ENCODE results near the gene COX5A.
"Not testable (repeated sequence)": the region's sequence is repeated elsewhere in the genome, so short reads cannot be mapped to it uniquely, and the experiment has no call there.

Gene COX5A

DNA sequence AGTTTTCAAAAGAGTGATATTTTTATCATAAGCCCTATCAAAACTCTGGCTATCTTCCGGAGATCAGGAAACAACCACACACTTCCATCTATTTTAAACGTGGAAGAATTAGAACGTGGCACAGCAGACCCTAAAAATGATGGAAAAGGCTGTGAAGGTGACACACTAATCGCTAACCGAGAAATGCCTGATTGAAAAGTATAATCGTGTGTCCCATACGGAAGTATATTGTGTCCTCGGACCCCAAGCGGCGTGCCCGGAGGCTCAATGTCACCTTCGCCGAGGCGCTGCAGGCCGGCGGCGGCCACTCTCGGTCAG is 642 bp downstream of the COX5A start:
- H3K4me3 ChIP-seq (ENCODE audit: low read depth, low read length) = peak overlapping the region; percentile 73
- DNase-seq (ENCODE audit: low read depth) = no peak
- TF ChIP-seq, protein P1, sequence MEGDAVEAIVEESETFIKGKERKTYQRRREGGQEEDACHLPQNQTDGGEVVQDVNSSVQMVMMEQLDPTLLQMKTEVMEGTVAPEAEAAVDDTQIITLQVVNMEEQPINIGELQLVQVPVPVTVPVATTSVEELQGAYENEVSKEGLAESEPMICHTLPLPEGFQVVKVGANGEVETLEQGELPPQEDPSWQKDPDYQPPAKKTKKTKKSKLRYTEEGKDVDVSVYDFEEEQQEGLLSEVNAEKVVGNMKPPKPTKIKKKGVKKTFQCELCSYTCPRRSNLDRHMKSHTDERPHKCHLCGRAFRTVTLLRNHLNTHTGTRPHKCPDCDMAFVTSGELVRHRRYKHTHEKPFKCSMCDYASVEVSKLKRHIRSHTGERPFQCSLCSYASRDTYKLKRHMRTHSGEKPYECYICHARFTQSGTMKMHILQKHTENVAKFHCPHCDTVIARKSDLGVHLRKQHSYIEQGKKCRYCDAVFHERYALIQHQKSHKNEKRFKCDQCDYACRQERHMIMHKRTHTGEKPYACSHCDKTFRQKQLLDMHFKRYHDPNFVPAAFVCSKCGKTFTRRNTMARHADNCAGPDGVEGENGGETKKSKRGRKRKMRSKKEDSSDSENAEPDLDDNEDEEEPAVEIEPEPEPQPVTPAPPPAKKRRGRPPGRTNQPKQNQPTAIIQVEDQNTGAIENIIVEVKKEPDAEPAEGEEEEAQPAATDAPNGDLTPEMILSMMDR (IDR thresholded peaks at IDR 0.05; ENCODE audit: insufficient read depth, low read depth, low read length, missing control alignments) = no peak

DNA sequence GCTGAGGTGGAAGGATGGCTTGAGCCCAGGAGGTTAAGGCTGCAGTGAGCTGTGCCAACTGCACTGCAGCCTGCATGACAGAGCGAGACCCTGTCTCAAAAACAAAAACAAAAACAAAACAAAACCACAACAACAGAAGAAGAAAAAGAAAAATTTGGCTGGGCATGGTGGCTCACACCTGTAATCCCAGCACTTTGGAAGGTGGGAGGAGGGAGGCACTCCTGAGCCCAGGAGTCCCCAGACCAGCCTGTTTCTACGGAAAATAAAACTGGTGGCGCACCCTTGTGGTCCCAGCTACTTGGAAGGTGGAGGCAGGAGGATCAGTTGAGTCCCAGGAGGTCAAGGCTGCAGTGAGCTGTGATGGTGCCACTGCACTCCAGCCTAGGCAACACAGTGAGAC is 2.7 kb downstream of the COX5A start:
- not testable (repeated sequence) for H3K4me3 ChIP-seq (ENCODE audit: low read depth, low read length); DNase-seq (ENCODE audit: low read depth)

DNA sequence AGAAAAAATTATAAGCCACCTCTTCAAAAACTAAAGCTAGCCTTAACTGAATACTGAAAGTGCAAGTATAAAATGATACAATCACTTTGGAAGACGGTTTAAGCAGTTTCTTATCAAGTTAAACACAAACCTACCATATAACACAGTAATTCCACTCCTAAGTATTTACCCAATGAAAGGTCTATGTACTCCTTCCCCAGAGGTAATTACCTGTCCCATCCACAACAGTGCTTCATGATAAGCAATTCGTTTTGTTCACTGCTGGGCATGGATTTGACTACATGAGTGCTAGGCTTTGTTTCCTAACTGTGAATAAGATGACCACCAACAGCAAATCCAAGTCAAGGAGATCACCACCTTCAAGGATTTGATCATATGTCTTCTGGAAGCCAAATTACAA is 4.3 kb downstream of the COX5A start:
- H3K4me3 ChIP-seq (ENCODE audit: low read depth, low read length) = peak overlapping the region; percentile 7; the same call in 1 of the 2 replicates
- DNase-seq (ENCODE audit: low read depth) = no peak
- TF ChIP-seq, protein P1 (IDR thresholded peaks at IDR 0.05; ENCODE audit: insufficient read depth, low read depth, low read length, missing control alignments) = no peak

DNA sequence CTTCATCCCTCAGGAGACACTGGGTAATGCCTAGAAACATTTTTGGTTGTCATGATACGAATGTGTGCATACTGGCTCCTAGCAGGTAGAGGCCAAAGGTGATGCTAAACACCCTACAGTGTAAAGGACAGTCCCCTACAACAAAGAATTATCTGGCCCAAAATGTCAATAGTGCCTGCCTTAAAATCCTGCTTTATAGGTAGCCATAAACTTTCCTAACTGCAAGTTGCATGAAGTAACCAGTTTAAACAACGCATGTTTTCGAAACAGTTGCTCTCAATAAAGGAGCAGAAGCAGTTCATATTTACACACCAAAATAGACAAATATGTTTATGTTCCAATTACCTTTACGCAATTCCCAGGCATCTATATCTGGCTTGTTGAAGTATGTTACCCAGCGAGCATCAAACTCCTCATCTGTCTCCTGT is 9.1 kb downstream of the COX5A start:
- H3K4me3 ChIP-seq (ENCODE audit: low read depth, low read length) = no peak overlapping the region
- TF ChIP-seq, protein P1 (IDR thresholded peaks at IDR 0.05; ENCODE audit: insufficient read depth, low read depth, low read length, missing control alignments) = no peak
- DNase-seq (ENCODE audit: low read depth) = no peak

DNA sequence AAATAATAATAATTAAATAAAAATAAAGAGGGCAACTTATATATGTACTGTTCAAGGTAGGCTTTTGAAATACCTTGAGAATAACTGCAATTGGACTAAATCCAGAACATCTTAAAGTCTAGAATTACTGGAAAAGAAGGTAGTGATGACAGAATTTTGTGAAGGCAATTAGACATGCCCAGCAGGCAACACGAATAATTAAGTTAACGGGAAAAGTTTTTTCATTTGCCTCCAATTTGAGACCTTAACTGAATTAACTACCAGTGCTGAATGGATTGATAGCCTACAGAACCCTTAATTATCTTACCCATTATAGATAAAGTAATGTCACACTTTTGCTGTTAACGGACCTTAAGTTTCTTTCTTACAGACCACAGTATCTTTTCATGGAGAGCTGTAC is 13.3 kb downstream of the COX5A start:
- no peak for DNase-seq (ENCODE audit: low read depth)
- no peak overlapping the region for H3K4me3 ChIP-seq (ENCODE audit: low read depth, low read length)
- TF ChIP-seq, protein P1 (IDR thresholded peaks at IDR 0.05; ENCODE audit: insufficient read depth, low read depth, low read length, missing control alignments) = no peak

DNA sequence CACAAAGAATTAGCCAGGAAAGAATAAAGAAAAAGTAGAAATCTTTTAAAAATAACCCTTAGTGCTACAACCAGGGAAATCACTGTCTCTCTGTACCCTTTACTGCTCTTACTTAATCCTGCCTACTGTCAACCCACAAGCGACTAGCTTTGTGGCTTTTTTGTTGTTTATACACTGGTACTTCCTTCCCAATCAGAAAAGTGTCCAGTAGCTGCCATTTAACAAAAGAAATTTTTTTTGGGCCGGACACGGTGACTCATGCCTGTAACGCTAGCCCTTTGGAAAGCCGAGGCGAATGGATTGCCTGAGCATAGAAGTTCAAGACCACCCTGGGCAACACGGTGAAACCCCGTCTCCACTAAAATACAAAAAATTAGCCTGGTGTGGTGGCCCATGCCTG is 17.4 kb downstream of the COX5A start:
- TF ChIP-seq, protein P1 (IDR thresholded peaks at IDR 0.05; ENCODE audit: insufficient read depth, low read depth, low read length, missing control alignments) = no peak
- no peak for DNase-seq (ENCODE audit: low read depth)
- H3K4me3 ChIP-seq (ENCODE audit: low read depth, low read length) = no peak overlapping the region

DNA sequence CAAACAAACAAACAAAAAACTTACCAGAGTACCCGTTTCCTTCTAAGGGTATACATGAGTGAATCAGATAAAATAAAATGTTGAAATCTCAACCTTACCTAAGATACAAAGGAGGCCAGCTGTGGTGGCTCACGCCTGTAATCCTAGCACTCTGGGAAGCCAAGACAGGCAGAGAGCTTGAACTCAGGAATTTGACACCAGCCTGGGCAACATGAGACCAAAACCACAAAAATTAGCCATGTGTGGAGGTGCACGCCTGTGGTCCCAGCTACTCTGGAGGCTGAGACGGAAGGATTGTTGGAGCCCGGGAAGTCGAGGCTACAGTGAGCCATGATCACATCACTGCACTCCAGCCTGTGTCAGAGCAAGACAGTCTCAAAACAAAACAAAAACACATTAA is 20.2 kb downstream of the COX5A start:
- TF ChIP-seq, protein P1 (IDR thresholded peaks at IDR 0.05; ENCODE audit: insufficient read depth, low read depth, low read length, missing control alignments) = no peak
- DNase-seq (ENCODE audit: low read depth) = no peak
- H3K4me3 ChIP-seq (ENCODE audit: low read depth, low read length) = no peak overlapping the region

DNA sequence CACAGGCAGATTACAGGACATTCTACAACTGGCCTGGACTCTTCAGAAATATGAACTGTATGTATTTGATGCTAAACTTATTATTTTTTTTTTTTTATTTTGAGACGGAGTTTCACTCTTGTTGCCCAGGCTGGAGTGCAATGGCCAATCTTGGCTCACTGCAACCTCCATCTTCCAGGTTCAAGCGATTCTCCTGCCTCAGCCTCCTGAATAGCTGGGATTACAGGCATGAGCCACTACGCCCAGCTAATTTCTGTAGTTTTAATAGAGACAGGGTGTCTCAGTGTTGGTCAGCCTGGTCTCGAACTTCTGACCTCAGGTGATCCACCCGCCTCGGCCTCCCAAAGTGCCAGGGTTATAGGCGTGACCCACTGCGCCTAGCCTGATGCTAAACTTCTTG is 24.1 kb downstream of the COX5A start:
- not testable (repeated sequence) for DNase-seq (ENCODE audit: low read depth); H3K4me3 ChIP-seq (ENCODE audit: low read depth, low read length)

Data from GM12865 (cell line).